Germinal center (tissue), 1 donor: ENCODE results near the gene INHBB.
"Not testable (repeated sequence)": the region's sequence is repeated elsewhere in the genome, so short reads cannot be mapped to it uniquely, and the experiment has no call there.

ENCODE experiments used
- DNase-seq: peaks from one replicate; pipeline ENCODE4 v3.0.0; 2012; ENCODE audit warnings: mixed read lengths, low spot score

Gene INHBB

GRCh38 chr2:120316071-120316470 lies 29.9 kb upstream of the INHBB start:
- no peak for DNase-seq

GRCh38 chr2:120316528-120317179 lies 29.3 kb upstream of the INHBB start:
- DNase-seq: no peak

- no peak for DNase-seq
Measured at GRCh38 chr2:120317180-120317533, 28.8 kb upstream of the INHBB start.

GRCh38 chr2:120317916-120318315 lies 28.0 kb upstream of the INHBB start:
- DNase-seq: no peak

GRCh38 chr2:120318626-120319025 lies 27.3 kb upstream of the INHBB start:
- no peak for DNase-seq

GRCh38 chr2:120319123-120319522 lies 26.8 kb upstream of the INHBB start:
- DNase-seq: no peak

- no peak for DNase-seq
Measured at GRCh38 chr2:120319686-120320317, 26.1 kb upstream of the INHBB start.

- no peak for DNase-seq
Measured at GRCh38 chr2:120320318-120320851, 25.6 kb upstream of the INHBB start.

- not testable (repeated sequence) for DNase-seq
Measured at GRCh38 chr2:120320887-120321556, 24.9 kb upstream of the INHBB start.

- DNase-seq: no peak
Measured at GRCh38 chr2:120321721-120322284, 24.1 kb upstream of the INHBB start.

GRCh38 chr2:120322329-120322728 lies 23.6 kb upstream of the INHBB start:
- no peak for DNase-seq

- DNase-seq: no peak
Measured at GRCh38 chr2:120323214-120323613, 22.7 kb upstream of the INHBB start.

- DNase-seq: no peak
Measured at GRCh38 chr2:120323807-120324399, 22.0 kb upstream of the INHBB start.

GRCh38 chr2:120324933-120325332 lies 21.0 kb upstream of the INHBB start:
- no peak for DNase-seq

- no peak for DNase-seq
Measured at GRCh38 chr2:120326066-120326465, 19.9 kb upstream of the INHBB start.

GRCh38 chr2:120330946-120331822 lies 14.8 kb upstream of the INHBB start:
- DNase-seq: no peak

GRCh38 chr2:120331903-120332302 lies 14.0 kb upstream of the INHBB start:
- DNase-seq: no peak

- DNase-seq: no peak
Measured at GRCh38 chr2:120332384-120332783, 13.6 kb upstream of the INHBB start.

- DNase-seq: no peak
Measured at GRCh38 chr2:120334068-120334467, 11.9 kb upstream of the INHBB start.

- DNase-seq: no peak
Measured at GRCh38 chr2:120336749-120337148, 9.2 kb upstream of the INHBB start.

GRCh38 chr2:120338015-120338414 lies 7.9 kb upstream of the INHBB start:
- DNase-seq: no peak

- no peak for DNase-seq
Measured at GRCh38 chr2:120341977-120342376, 4.0 kb upstream of the INHBB start.
